Endodermal cell (in vitro differentiated cells): ENCODE data around the gene SHBG. TPM values are rescaled to one million over a fixed set of nuclear protein-coding genes. Genes with fewer than 3 reads are reported as not detected.

Experiments used
- DNase-seq: peaks from one replicate; pipeline ENCODE4 v3.0.0-alpha.2; 2017
- H3K27ac ChIP-seq: 2 replicates; pipeline ENCODE4 v1.5.1; 2013; ENCODE audit warnings: mild to moderate bottlenecking, low read depth, low read length, moderate library complexity
- H3K27me3 ChIP-seq: 2 replicates; pipeline ENCODE4 v1.6.1; 2013; ENCODE audit warnings: mild to moderate bottlenecking, low read length, moderate library complexity; ENCODE audit not compliant: insufficient read depth, control insufficient read depth, poor library complexity, severe bottlenecking
- H3K36me3 ChIP-seq: 2 replicates; pipeline ENCODE4 v1.7.0; 2013; ENCODE audit warnings: mild to moderate bottlenecking, low read length, moderate library complexity; ENCODE audit not compliant: control insufficient read depth, insufficient read depth
- H3K4me1 ChIP-seq: one replicate; pipeline ENCODE4 v1.7.0; 2013; ENCODE audit warnings: low read length; ENCODE audit not compliant: control insufficient read depth, insufficient read depth
- H3K4me3 ChIP-seq: 2 replicates; pipeline ENCODE4 v1.5.1; 2013; ENCODE audit warnings: mild to moderate bottlenecking, low read length, moderate library complexity
- H3K9ac ChIP-seq: 2 replicates; pipeline ENCODE4 v1.6.1; 2013; ENCODE audit warnings: mild to moderate bottlenecking, low read length, moderate library complexity; ENCODE audit not compliant: poor library complexity, severe bottlenecking; ENCODE audit errors: extremely low read depth
- H3K9me3 ChIP-seq: 2 replicates; pipeline ENCODE4 v1.6.1; 2013; ENCODE audit warnings: mild to moderate bottlenecking, low read length, moderate library complexity; ENCODE audit not compliant: control insufficient read depth
- H3K27ac Mint-ChIP-seq: 2 replicates; pipeline ENCODE4 v1.8.0; 2020; ENCODE audit warnings: mixed read lengths
- H3K27me3 Mint-ChIP-seq: 2 replicates; pipeline ENCODE4 v1.8.0; 2021; ENCODE audit warnings: mild to moderate bottlenecking, mixed read lengths; ENCODE audit not compliant: insufficient read depth
- H3K36me3 Mint-ChIP-seq: 2 replicates; pipeline ENCODE4 v1.8.0; 2020; ENCODE audit warnings: low read depth, mixed read lengths
- H3K4me1 Mint-ChIP-seq: 2 replicates; pipeline ENCODE4 v1.8.0; 2020; ENCODE audit warnings: mixed read lengths
- H3K4me3 Mint-ChIP-seq: 2 replicates; pipeline ENCODE4 v1.8.0; 2020; ENCODE audit warnings: mild to moderate bottlenecking, moderate library complexity, mixed read lengths
- H3K9me3 Mint-ChIP-seq: 2 replicates; pipeline ENCODE4 v1.8.0; 2020; ENCODE audit warnings: mild to moderate bottlenecking, mixed read lengths
- WGBS, 2 experiments: methylation state at CpG; one replicate each; pipeline versions ENCODE4 v1.1.5 to v1.1.7; 2013; ENCODE audit warnings: missing lambda C conversion rate in 2 of 2, mixed read lengths in 1 of 2; ENCODE audit not compliant: insufficient coverage in 1 of 2, insufficient read length in 1 of 2; 5-methylcytosine and 5-hydroxymethylcytosine counted together
- total RNA-seq, 2 donors: library from RNA; stranded (reverse); fragmentation: NEBNext Ultra II Directional in 1 of 2; extraction: Animal tissue kit (Norgen Biotek cat#: 25700) in 1 of 2; gene quantifications; 2 replicates in 1 of 2; 3 replicates in 1 of 2; pipeline ENCODE4 v1.2.1, GENCODE V29; 2021
- TF ChIP-seq, protein P1 (sequence below): fragments of 200-600 bp; sonication (generic); conservative IDR thresholded peaks from 2 replicates; pipeline ENCODE4 v1.5.0; 2021; ENCODE audit warnings: antibody characterized with exemption, mild to moderate bottlenecking

The SHBG gene
- total RNA-seq, 2 donors from 2014 or later = 0.77 to 1.9 TPM

DNA sequence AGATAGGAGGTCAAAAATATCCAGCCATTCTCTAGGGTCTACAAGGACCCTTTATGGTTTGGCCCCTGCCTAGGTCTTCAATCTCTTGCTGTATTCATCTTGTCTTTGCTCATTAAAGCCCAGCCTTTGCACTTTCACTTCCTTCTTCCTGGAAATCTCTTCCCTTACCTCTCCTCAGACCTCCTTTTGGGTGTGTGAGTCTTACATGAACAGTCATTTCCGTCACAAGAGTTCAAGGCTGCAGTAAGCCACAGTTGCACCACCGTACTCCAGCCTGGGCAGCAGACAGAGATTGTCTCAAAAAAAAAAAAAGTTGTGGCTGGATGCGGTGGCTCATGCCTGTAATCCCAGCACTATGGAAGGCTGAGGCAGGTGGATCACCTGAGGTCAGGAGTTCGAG, 14.8 kb downstream of the SHBG start:
- no peak for DNase-seq
- H3K9me3 ChIP-seq = no peaks in the 10 kb centered on the region
- no peak overlapping the region for H3K4me3 ChIP-seq
- Mint-ChIP-seq H3K27me3 (peaks cover 8% of the 10 kb centered on the region), H3K9me3 (no peaks in the 10 kb centered on the region), H3K4me3 (no peak overlapping the region), H3K4me1 (peaks cover 4% of the 10 kb centered on the region), H3K36me3 (no peaks in the 10 kb centered on the region), H3K27ac (no peak overlapping the region)
- H3K36me3 ChIP-seq = no peaks in the 10 kb centered on the region
- WGBS, 2 experiments = 91 to 97% methylated on average over 4 of the region's 4 CpGs
- H3K4me1 ChIP-seq = no peaks in the 10 kb centered on the region
- H3K9ac ChIP-seq = no peak overlapping the region
- H3K27me3 ChIP-seq = peaks cover under 1% of the 10 kb centered on the region
- TF ChIP-seq, protein P1, sequence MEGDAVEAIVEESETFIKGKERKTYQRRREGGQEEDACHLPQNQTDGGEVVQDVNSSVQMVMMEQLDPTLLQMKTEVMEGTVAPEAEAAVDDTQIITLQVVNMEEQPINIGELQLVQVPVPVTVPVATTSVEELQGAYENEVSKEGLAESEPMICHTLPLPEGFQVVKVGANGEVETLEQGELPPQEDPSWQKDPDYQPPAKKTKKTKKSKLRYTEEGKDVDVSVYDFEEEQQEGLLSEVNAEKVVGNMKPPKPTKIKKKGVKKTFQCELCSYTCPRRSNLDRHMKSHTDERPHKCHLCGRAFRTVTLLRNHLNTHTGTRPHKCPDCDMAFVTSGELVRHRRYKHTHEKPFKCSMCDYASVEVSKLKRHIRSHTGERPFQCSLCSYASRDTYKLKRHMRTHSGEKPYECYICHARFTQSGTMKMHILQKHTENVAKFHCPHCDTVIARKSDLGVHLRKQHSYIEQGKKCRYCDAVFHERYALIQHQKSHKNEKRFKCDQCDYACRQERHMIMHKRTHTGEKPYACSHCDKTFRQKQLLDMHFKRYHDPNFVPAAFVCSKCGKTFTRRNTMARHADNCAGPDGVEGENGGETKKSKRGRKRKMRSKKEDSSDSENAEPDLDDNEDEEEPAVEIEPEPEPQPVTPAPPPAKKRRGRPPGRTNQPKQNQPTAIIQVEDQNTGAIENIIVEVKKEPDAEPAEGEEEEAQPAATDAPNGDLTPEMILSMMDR = no peak
- no peak overlapping the region for H3K27ac ChIP-seq

DNA sequence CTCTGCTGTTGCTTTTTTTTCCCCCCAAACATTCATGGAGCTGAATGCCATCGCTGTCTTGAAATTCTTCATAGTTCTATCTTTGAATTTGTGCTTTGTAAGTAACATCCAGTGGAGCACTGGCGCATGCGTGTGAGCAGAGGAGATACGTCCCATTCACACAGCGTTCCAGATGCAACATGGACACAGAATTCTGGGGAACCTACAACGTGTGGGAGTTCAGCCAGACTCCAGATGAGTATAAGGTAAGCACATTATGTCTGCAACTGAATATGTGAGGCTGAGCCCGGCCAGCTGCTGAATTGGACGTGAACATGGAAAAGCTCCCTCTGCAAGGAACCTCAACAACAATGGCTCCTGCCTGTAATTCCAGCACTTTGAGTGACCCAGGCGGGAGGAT, 16.5 kb downstream of the SHBG start:
- 90% methylated on average over 6 to 9 of the region's 9 CpGs for WGBS, 2 experiments
- no peaks in the 10 kb centered on the region for H3K36me3 ChIP-seq
- TF ChIP-seq, protein P1 = no peak
- no peaks in the 10 kb centered on the region for H3K9me3 ChIP-seq
- no peak overlapping the region for H3K27ac ChIP-seq
- Mint-ChIP-seq H3K27ac (no peak overlapping the region), H3K27me3 (peaks cover 22% of the 10 kb centered on the region), H3K36me3 (no peaks in the 10 kb centered on the region), H3K9me3 (no peaks in the 10 kb centered on the region), H3K4me3 (no peak overlapping the region), H3K4me1 (peaks cover 12% of the 10 kb centered on the region)
- DNase-seq = no peak
- H3K4me3 ChIP-seq = no peak overlapping the region
- H3K9ac ChIP-seq = no peak overlapping the region
- H3K27me3 ChIP-seq = peaks cover 11% of the 10 kb centered on the region
- no peaks in the 10 kb centered on the region for H3K4me1 ChIP-seq

DNA sequence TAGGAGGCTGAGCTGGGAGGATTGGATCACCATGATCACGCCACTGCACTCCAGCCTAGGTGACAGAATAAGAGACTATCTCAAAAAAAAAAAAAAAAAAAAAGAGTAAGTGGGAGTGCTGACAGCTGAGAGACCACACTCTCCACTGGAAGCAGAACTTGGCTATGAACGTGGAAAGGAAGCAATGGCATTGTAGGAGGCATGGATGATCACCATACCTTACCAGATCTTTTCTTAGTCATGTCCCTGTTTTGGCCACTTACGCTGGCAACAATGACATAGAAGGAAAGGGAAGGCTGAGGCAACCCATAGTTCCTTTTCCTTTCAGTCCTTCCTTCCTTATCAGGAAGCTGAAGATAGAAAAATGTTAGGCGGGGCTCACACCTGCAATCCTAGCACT, 17.1 kb downstream of the SHBG start:
- peaks cover 23% of the 10 kb centered on the region for H3K27me3 Mint-ChIP-seq
- H3K4me3 ChIP-seq = no peak overlapping the region
- no peaks in the 10 kb centered on the region for H3K9me3 ChIP-seq
- no peaks in the 10 kb centered on the region for H3K4me1 ChIP-seq
- H3K9ac ChIP-seq = no peak overlapping the region
- peaks cover 17% of the 10 kb centered on the region for H3K27me3 ChIP-seq
- no peak overlapping the region for H3K4me3 Mint-ChIP-seq
- H3K9me3 Mint-ChIP-seq = no peaks in the 10 kb centered on the region
- 92 to 100% methylated on average over 3 to 4 of the region's 4 CpGs for WGBS, 2 experiments
- H3K27ac ChIP-seq = no peak overlapping the region
- no peaks in the 10 kb centered on the region for H3K36me3 ChIP-seq
- H3K27ac Mint-ChIP-seq = no peak overlapping the region
- H3K4me1 Mint-ChIP-seq = peaks cover 12% of the 10 kb centered on the region
- TF ChIP-seq, protein P1 = no peak
- DNase-seq = no peak
- no peaks in the 10 kb centered on the region for H3K36me3 Mint-ChIP-seq
